Type B pancreatic cell (in vitro differentiated cells): ENCODE results near the gene OSCP1. TPM values are rescaled to one million over a fixed set of nuclear protein-coding genes. Genes with fewer than 3 reads are reported as not detected.

Source experiments
- DNase-seq: peaks from one replicate; pipeline ENCODE4 v3.0.0; 2021; ENCODE audit warnings: mixed read lengths; ENCODE audit not compliant: unreplicated experiment; ENCODE audit errors: extremely low spot score
- H3K27ac Mint-ChIP-seq: 2 replicates; pipeline ENCODE4 v1.8.0; 2021; ENCODE audit warnings: mild to moderate bottlenecking, mixed read lengths
- H3K27me3 Mint-ChIP-seq: 2 replicates; pipeline ENCODE4 v1.8.0; 2021; ENCODE audit warnings: mixed read lengths
- H3K36me3 Mint-ChIP-seq: 2 replicates; pipeline ENCODE4 v1.8.0; 2021; ENCODE audit warnings: mixed read lengths
- H3K4me1 Mint-ChIP-seq: one replicate; pipeline ENCODE4 v1.8.0; 2021; ENCODE audit warnings: mixed read lengths; ENCODE audit not compliant: unreplicated experiment
- H3K4me3 Mint-ChIP-seq: 2 replicates; pipeline ENCODE4 v1.8.0; 2021; ENCODE audit warnings: mild to moderate bottlenecking, mixed read lengths
- H3K9me3 Mint-ChIP-seq: 2 replicates; pipeline ENCODE4 v1.8.0; 2021; ENCODE audit warnings: mixed read lengths
- CTCF ChIP-seq: fragments of 200-600 bp; sonication (generic); conservative IDR thresholded peaks from 2 replicates; pipeline ENCODE4 v1.5.0; 2021; ENCODE audit warnings: antibody characterized with exemption, mild to moderate bottlenecking
- total RNA-seq: library from RNA; stranded (reverse); gene quantifications from 2 replicates; pipeline ENCODE4 v1.2.1, GENCODE V29; 2021; ENCODE audit warnings: low replicate concordance

OSCP1 gene
- total RNA-seq, 1 donor from 2014 or later = 15.3 TPM

GRCh38 chr1:36440044-36440443 is 10.2 kb downstream of the OSCP1 start:
- H3K9me3 Mint-ChIP-seq = no peaks in the 10 kb centered on the region

GRCh38 chr1:36438715-36439114 is 11.5 kb downstream of the OSCP1 start:
- no peak for TF ChIP-seq CTCF
- H3K4me3 Mint-ChIP-seq = no peak overlapping the region
- no peaks in the 10 kb centered on the region for H3K27me3 Mint-ChIP-seq
- H3K4me1 Mint-ChIP-seq = peaks cover 18% of the 10 kb centered on the region
- H3K9me3 Mint-ChIP-seq = no peaks in the 10 kb centered on the region
- DNase-seq = no peak
- H3K36me3 Mint-ChIP-seq = peaks cover 12% of the 10 kb centered on the region
- peak overlapping the region; percentile 89 for H3K27ac Mint-ChIP-seq

More at GRCh38 chr1:36440044-36440443, 10.2 kb downstream of the OSCP1 start:
- peaks cover 9% of the 10 kb centered on the region for H3K36me3 Mint-ChIP-seq
- no peak for TF ChIP-seq CTCF
- H3K27ac Mint-ChIP-seq = peak overlapping the region; percentile 88
- DNase-seq = no peak
- no peaks in the 10 kb centered on the region for H3K27me3 Mint-ChIP-seq
- H3K4me3 Mint-ChIP-seq = peak overlapping the region; percentile 19
- peaks cover 18% of the 10 kb centered on the region for H3K4me1 Mint-ChIP-seq

- no peaks in the 10 kb centered on the region for H3K9me3 Mint-ChIP-seq
- H3K27ac Mint-ChIP-seq = peak overlapping the region; percentile 98
- peaks cover 17% of the 10 kb centered on the region for H3K36me3 Mint-ChIP-seq
- peaks cover 18% of the 10 kb centered on the region for H3K4me1 Mint-ChIP-seq
- peak overlapping the region; percentile 74 for H3K4me3 Mint-ChIP-seq
- no peaks in the 10 kb centered on the region for H3K27me3 Mint-ChIP-seq
- TF ChIP-seq CTCF = no peak
- DNase-seq = no peak
Measured at GRCh38 chr1:36436821-36437220, 13.4 kb downstream of the OSCP1 start.

- Mint-ChIP-seq H3K9me3 (no peaks in the 10 kb centered on the region), H3K27me3 (no peaks in the 10 kb centered on the region), H3K36me3 (peaks cover 21% of the 10 kb centered on the region), H3K27ac (peak overlapping the region; percentile 41), H3K4me1 (no peaks in the 10 kb centered on the region), H3K4me3 (no peak overlapping the region)
- DNase-seq = no peak
- TF ChIP-seq CTCF = no peak
Measured at GRCh38 chr1:36433102-36433501, 17.1 kb downstream of the OSCP1 start.

GRCh38 chr1:36432616-36433015 is 17.6 kb downstream of the OSCP1 start:
- Mint-ChIP-seq H3K4me3 (no peak overlapping the region), H3K9me3 (no peaks in the 10 kb centered on the region), H3K4me1 (no peaks in the 10 kb centered on the region), H3K36me3 (peaks cover 21% of the 10 kb centered on the region), H3K27ac (peak overlapping the region; percentile 41), H3K27me3 (no peaks in the 10 kb centered on the region)
- TF ChIP-seq CTCF = no peak
- no peak for DNase-seq

GRCh38 chr1:36425791-36426190 is 24.5 kb downstream of the OSCP1 start:
- no peak for DNase-seq
- H3K27ac Mint-ChIP-seq = peak overlapping the region; percentile 85
- H3K9me3 Mint-ChIP-seq = no peaks in the 10 kb centered on the region
- peaks cover 13% of the 10 kb centered on the region for H3K36me3 Mint-ChIP-seq
- no peak for TF ChIP-seq CTCF
- H3K27me3 Mint-ChIP-seq = no peaks in the 10 kb centered on the region
- peak overlapping the region; percentile 13 for H3K4me3 Mint-ChIP-seq
- H3K4me1 Mint-ChIP-seq = peaks cover 6% of the 10 kb centered on the region
